Hematopoietic multipotent progenitor cell treated with erythropoietin and hydrocortisone succinate and interleukin-3 and kit ligand, for 6 days (in vitro differentiated cells): Measurements from ENCODE around the gene METTL3.

Experiments
- DNase-seq: peaks from one replicate; pipeline ENCODE4 v3.0.0-alpha.2; 2015

METTL3 gene

GRCh38 chr14:21526672-21527317 lies 15.7 kb upstream of the METTL3 start:
- peak; percentile 62 for DNase-seq

- peak; percentile 86 for DNase-seq
These were observed 15.0 kb upstream of the METTL3 start, which contains the start of gene SALL2 for GRCh38 chr14:21525962-21526671. Gene SALL2, minus strand, starts transcription at chr14:21526346. Its CDS starts 219 bp downstream, at chr14:21526127.

GRCh38 chr14:21525571-21525961 lies 14.4 kb upstream of the METTL3 start:
- no peak for DNase-seq

- no peak for DNase-seq
These were observed 13.7 kb upstream of the METTL3 start for GRCh38 chr14:21524575-21525490.

- DNase-seq = no peak
These were observed 12.1 kb upstream of the METTL3 start for GRCh38 chr14:21523203-21523602.

GRCh38 chr14:21521501-21521900 lies 10.4 kb upstream of the METTL3 start:
- no peak for DNase-seq

GRCh38 chr14:21520767-21521166 lies 9.6 kb upstream of the METTL3 start:
- no peak for DNase-seq

GRCh38 chr14:21518725-21519124 lies 7.6 kb upstream of the METTL3 start:
- no peak for DNase-seq

- no peak for DNase-seq
These were observed 3.2 kb upstream of the METTL3 start for GRCh38 chr14:21514341-21514740.

GRCh38 chr14:21509432-21510143 lies 1.6 kb downstream of the METTL3 start:
- peak; percentile 23 for DNase-seq

- no peak for DNase-seq
These were observed 4.6 kb downstream of the METTL3 start for GRCh38 chr14:21506557-21506956.

GRCh38 chr14:21505012-21505553 lies 6.1 kb downstream of the METTL3 start:
- DNase-seq = peak; percentile 29

GRCh38 chr14:21503376-21503775 lies 7.8 kb downstream of the METTL3 start:
- DNase-seq = no peak

- no peak for DNase-seq
These were observed 9.6 kb downstream of the METTL3 start for GRCh38 chr14:21501568-21501967.

- DNase-seq = peak; percentile 88
These were observed 12.3 kb downstream of the METTL3 start for GRCh38 chr14:21498540-21499526.

GRCh38 chr14:21496453-21496852 lies 14.7 kb downstream of the METTL3 start:
- no peak for DNase-seq

- DNase-seq = no peak
These were observed 16.0 kb downstream of the METTL3 start for GRCh38 chr14:21494902-21495762.

GRCh38 chr14:21486640-21487087 lies 24.5 kb downstream of the METTL3 start:
- no peak for DNase-seq

GRCh38 chr14:21476925-21477681 lies 34.0 kb downstream of the METTL3 start, which contains the start of the genes RAB2B and TOX4:
Gene RAB2B, minus strand, starts transcription at chr14:21476959. Its CDS starts 87 bp downstream, at chr14:21476872.
Gene TOX4, plus strand, starts transcription at chr14:21477195. Its CDS starts 84 bp downstream, at chr14:21477279.
- peak; percentile 99 for DNase-seq
